HEK293 (cell line): ENCODE results near the gene COX6A2.

Experiments
- BCL11A ChIP-seq: fragments of 450-650 bp; formaldehyde crosslinking; IDR thresholded peaks from 2 replicates; pipeline ENCODE4 v1.5.1; 2016; ENCODE audit warnings: low read depth, missing biosample characterization, missing genetic modification characterization
- KLF17 ChIP-seq: fragments of 450-650 bp; formaldehyde crosslinking; IDR thresholded peaks from 2 replicates; pipeline ENCODE4 v1.5.1; 2016; ENCODE audit warnings: missing biosample characterization, missing genetic modification characterization
- MZF1 ChIP-seq: fragments of 450-650 bp; formaldehyde crosslinking; IDR thresholded peaks from 2 replicates; pipeline ENCODE4 v1.5.1; 2017; ENCODE audit warnings: missing biosample characterization, missing genetic modification characterization, borderline replicate concordance
- OSR2 ChIP-seq: fragments of 450-650 bp; formaldehyde crosslinking; IDR thresholded peaks from 2 replicates; pipeline ENCODE4 v1.5.1; 2016; ENCODE audit warnings: missing biosample characterization, missing genetic modification characterization
- PBX3 ChIP-seq: sonication (generic); formaldehyde crosslinking; IDR thresholded peaks from 2 replicates; pipeline ENCODE4 v1.8.1; 2022; ENCODE audit warnings: mild to moderate bottlenecking, moderate library complexity, missing genetic modification reagents
- TSHZ1 ChIP-seq: fragments of 450-650 bp; formaldehyde crosslinking; IDR thresholded peaks from 2 replicates; pipeline ENCODE4 v1.5.1; 2016; ENCODE audit warnings: missing biosample characterization, missing genetic modification characterization, borderline replicate concordance
- YY1 ChIP-seq: fragments of 450-650 bp; formaldehyde crosslinking; IDR thresholded peaks from 2 replicates; pipeline ENCODE4 v1.5.1; 2018; ENCODE audit warnings: missing biosample characterization, missing genetic modification characterization
- ZBTB1 ChIP-seq: fragments of 450-650 bp; formaldehyde crosslinking; IDR thresholded peaks from 2 replicates; pipeline ENCODE4 v1.5.1; 2016; ENCODE audit warnings: missing biosample characterization, missing genetic modification characterization
- ZNF302 ChIP-seq: fragments of 450-650 bp; formaldehyde crosslinking; IDR thresholded peaks from 2 replicates; pipeline ENCODE4 v1.5.1; 2016; ENCODE audit warnings: missing biosample characterization, missing genetic modification characterization, low read depth
- ZNF555 ChIP-seq: fragments of 450-650 bp; formaldehyde crosslinking; conservative IDR thresholded peaks from 2 replicates; pipeline ENCODE4 v1.5.1; 2017; ENCODE audit warnings: missing biosample characterization, mild to moderate bottlenecking, missing genetic modification characterization, inconsistent platforms
- ZNF660 ChIP-seq: fragments of 450-650 bp; IDR thresholded peaks from 2 replicates; pipeline ENCODE4 v1.5.1; 2018; ENCODE audit warnings: missing biosample characterization, mild to moderate bottlenecking, missing genetic modification characterization
- TF ChIP-seq, protein P1 (sequence below): fragments of 450-650 bp; formaldehyde crosslinking; IDR thresholded peaks from 2 replicates; pipeline ENCODE4 v1.5.1; 2016; ENCODE audit warnings: missing biosample characterization, missing genetic modification characterization

DNA sequence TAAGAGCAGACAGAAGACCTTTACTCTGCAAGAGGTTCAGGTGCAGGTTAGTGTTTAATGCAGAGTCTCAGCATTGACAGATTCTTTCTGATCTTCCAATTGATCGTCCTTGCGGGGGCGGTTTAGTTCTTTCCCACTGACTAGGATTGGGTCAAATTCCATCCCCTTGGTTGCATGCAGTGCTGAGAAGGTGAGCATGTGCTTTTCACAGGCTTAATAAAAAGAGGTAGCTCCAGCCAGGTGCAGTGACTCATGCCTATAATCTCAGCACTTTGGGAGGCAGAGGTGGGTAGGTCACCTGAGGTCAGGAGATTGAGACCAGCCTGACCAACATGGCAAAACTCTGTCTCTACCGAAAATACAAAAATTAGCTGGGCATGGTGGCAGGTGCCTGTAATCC, 42.5 kb downstream of the COX6A2 start:
- TF ChIP-seq, protein P1, sequence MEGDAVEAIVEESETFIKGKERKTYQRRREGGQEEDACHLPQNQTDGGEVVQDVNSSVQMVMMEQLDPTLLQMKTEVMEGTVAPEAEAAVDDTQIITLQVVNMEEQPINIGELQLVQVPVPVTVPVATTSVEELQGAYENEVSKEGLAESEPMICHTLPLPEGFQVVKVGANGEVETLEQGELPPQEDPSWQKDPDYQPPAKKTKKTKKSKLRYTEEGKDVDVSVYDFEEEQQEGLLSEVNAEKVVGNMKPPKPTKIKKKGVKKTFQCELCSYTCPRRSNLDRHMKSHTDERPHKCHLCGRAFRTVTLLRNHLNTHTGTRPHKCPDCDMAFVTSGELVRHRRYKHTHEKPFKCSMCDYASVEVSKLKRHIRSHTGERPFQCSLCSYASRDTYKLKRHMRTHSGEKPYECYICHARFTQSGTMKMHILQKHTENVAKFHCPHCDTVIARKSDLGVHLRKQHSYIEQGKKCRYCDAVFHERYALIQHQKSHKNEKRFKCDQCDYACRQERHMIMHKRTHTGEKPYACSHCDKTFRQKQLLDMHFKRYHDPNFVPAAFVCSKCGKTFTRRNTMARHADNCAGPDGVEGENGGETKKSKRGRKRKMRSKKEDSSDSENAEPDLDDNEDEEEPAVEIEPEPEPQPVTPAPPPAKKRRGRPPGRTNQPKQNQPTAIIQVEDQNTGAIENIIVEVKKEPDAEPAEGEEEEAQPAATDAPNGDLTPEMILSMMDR (tag by site-specific recombination) = no peak
- TF ChIP-seq OSR2 (tag by site-specific recombination) = no peak
- TF ChIP-seq YY1 (tag by site-specific recombination) = no peak
- TF ChIP-seq ZNF302 (tag by site-specific recombination) = no peak
- TF ChIP-seq ZNF555 = no peak
- TF ChIP-seq ZNF660 (tag by site-specific recombination) = no peak
- TF ChIP-seq TSHZ1 (tag by site-specific recombination) = no peak
- no peak for TF ChIP-seq ZBTB1
- no peak for TF ChIP-seq BCL11A (tag by site-specific recombination)
- TF ChIP-seq MZF1 (tag by site-specific recombination) = no peak
- no peak for TF ChIP-seq PBX3 (CRISPR knock-in tag)
- no peak for TF ChIP-seq KLF17 (tag by site-specific recombination)
